Measurements from ENCODE around the gene NHEJ1.

Gene NHEJ1

GRCh38 chr2:219168932-219169331, 8.3 kb upstream of the NHEJ1 start:
- Histone ChIP-seq H3K4me3 (ENCODE audit: insufficient read depth, low read length, poor library complexity, severe bottlenecking) (no peak overlapping the region), H3F3A (ENCODE audit: insufficient read depth) (0 out of 2 replicates have a peak, but pooled peaks cover 2% of the 10 kb centered on the region), H3K79me2 (ENCODE audit: insufficient read depth, low read length) (no peaks in the 10 kb centered on the region), H3K27ac (ENCODE audit: low read depth, low read length) (no peak overlapping the region), H4K20me1 (ENCODE audit: low read depth, low read length) (no peaks in the 10 kb centered on the region), H3K36me3 (ENCODE audit: low read length) (no peaks in the 10 kb centered on the region), H3K9me3 (ENCODE audit: insufficient read depth, low read length) (no peaks in the 10 kb centered on the region), H3K27me3 (ENCODE audit: low read length) (no peaks in the 10 kb centered on the region), H3K4me2 (ENCODE audit: low read depth, low read length, poor library complexity, severe bottlenecking) (no peak overlapping the region), H2AFZ (ENCODE audit: low read depth, low read length, severe bottlenecking) (no peak overlapping the region), H3K9me2 (replicated peaks; ENCODE audit: insufficient read depth, low read length) (no peaks in the 10 kb centered on the region), H3K9ac (ENCODE audit: low read length) (no peak overlapping the region)
- TF ChIP-seq, protein P1, sequence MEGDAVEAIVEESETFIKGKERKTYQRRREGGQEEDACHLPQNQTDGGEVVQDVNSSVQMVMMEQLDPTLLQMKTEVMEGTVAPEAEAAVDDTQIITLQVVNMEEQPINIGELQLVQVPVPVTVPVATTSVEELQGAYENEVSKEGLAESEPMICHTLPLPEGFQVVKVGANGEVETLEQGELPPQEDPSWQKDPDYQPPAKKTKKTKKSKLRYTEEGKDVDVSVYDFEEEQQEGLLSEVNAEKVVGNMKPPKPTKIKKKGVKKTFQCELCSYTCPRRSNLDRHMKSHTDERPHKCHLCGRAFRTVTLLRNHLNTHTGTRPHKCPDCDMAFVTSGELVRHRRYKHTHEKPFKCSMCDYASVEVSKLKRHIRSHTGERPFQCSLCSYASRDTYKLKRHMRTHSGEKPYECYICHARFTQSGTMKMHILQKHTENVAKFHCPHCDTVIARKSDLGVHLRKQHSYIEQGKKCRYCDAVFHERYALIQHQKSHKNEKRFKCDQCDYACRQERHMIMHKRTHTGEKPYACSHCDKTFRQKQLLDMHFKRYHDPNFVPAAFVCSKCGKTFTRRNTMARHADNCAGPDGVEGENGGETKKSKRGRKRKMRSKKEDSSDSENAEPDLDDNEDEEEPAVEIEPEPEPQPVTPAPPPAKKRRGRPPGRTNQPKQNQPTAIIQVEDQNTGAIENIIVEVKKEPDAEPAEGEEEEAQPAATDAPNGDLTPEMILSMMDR (IDR thresholded peaks at IDR 0.05; ENCODE audit: insufficient read depth, low read length, poor library complexity, severe bottlenecking) = no peak
- no peak for TF ChIP-seq EZH2phosphoT487 (conservative IDR thresholded peaks at IDR 0.05; ENCODE audit: low read length)

GRCh38 chr2:219168526-219168925, 7.9 kb upstream of the NHEJ1 start:
- TF ChIP-seq, protein P1 (IDR thresholded peaks at IDR 0.05; ENCODE audit: insufficient read depth, low read length, poor library complexity, severe bottlenecking) = no peak
- no peak for TF ChIP-seq EZH2phosphoT487 (conservative IDR thresholded peaks at IDR 0.05; ENCODE audit: low read length)
- no peak overlapping the region for H3K4me3 ChIP-seq (ENCODE audit: insufficient read depth, low read length, poor library complexity, severe bottlenecking)
- H3K4me2 ChIP-seq (ENCODE audit: low read depth, low read length, poor library complexity, severe bottlenecking) = no peak overlapping the region
- H3K36me3 ChIP-seq (ENCODE audit: low read length) = no peaks in the 10 kb centered on the region
- no peak overlapping the region for H3K27ac ChIP-seq (ENCODE audit: low read depth, low read length)
- H3K9me3 ChIP-seq (ENCODE audit: insufficient read depth, low read length) = no peaks in the 10 kb centered on the region
- no peaks in the 10 kb centered on the region for H4K20me1 ChIP-seq (ENCODE audit: low read depth, low read length)
- H3K9me2 ChIP-seq (replicated peaks; ENCODE audit: insufficient read depth, low read length) = no peaks in the 10 kb centered on the region
- no peaks in the 10 kb centered on the region for H3K79me2 ChIP-seq (ENCODE audit: insufficient read depth, low read length)
- H2AFZ ChIP-seq (ENCODE audit: low read depth, low read length, severe bottlenecking) = no peak overlapping the region
- H3K9ac ChIP-seq (ENCODE audit: low read length) = no peak overlapping the region
- H3F3A ChIP-seq (ENCODE audit: insufficient read depth) = 0 out of 2 replicates have a peak, but pooled peaks cover 2% of the 10 kb centered on the region
- H3K27me3 ChIP-seq (ENCODE audit: low read length) = no peaks in the 10 kb centered on the region

DNA sequence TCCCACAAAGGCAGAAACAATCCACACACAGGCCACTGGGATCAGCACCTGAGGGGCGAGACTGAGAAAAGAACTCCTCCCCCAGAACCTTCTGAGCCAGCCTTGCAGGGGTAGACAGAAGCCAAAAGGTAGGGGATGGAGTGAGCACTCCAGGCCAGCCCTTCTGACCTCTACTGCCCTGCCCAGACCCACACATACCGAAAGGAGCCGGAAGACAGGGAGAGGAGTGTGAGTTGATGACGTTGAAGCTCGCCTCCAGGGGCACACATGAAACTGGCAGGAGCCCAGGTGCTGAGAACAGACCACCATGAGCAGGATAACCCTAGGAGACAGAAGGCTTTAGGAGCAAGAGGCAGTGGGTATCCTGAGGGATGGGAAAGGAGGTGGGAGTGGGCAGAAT, 7.4 kb upstream of the NHEJ1 start:
- Histone ChIP-seq H3K36me3 (ENCODE audit: low read length) (no peaks in the 10 kb centered on the region), H3K9me2 (replicated peaks; ENCODE audit: insufficient read depth, low read length) (no peaks in the 10 kb centered on the region), H2AFZ (ENCODE audit: low read depth, low read length, severe bottlenecking) (no peak overlapping the region), H3K4me2 (ENCODE audit: low read depth, low read length, poor library complexity, severe bottlenecking) (no peak overlapping the region), H3K4me3 (ENCODE audit: insufficient read depth, low read length, poor library complexity, severe bottlenecking) (no peak overlapping the region), H3K9me3 (ENCODE audit: insufficient read depth, low read length) (no peaks in the 10 kb centered on the region), H3F3A (ENCODE audit: insufficient read depth) (0 out of 2 replicates have a peak, but pooled peaks cover 2% of the 10 kb centered on the region), H4K20me1 (ENCODE audit: low read depth, low read length) (no peaks in the 10 kb centered on the region), H3K9ac (ENCODE audit: low read length) (no peak overlapping the region), H3K27ac (ENCODE audit: low read depth, low read length) (no peak overlapping the region), H3K27me3 (ENCODE audit: low read length) (no peaks in the 10 kb centered on the region), H3K79me2 (ENCODE audit: insufficient read depth, low read length) (no peaks in the 10 kb centered on the region)
- TF ChIP-seq, protein P1 (IDR thresholded peaks at IDR 0.05; ENCODE audit: insufficient read depth, low read length, poor library complexity, severe bottlenecking) = no peak
- no peak for TF ChIP-seq EZH2phosphoT487 (conservative IDR thresholded peaks at IDR 0.05; ENCODE audit: low read length)
